Right atrium auricular region (tissue), 2 donors: ENCODE measurements around the gene SCPEP1. TPM values are rescaled to one million over a fixed set of nuclear protein-coding genes. Genes with fewer than 3 reads are reported as not detected.

Experiments
- DNase-seq: peaks from one replicate; pipeline ENCODE4 v3.0.0-alpha.2; 2019; ENCODE audit warnings: low spot score
- H3K27ac ChIP-seq, 2 donors: fragments of 200-600 bp; sonication (generic); 1 replicate in 1 of 2; 2 replicates in 1 of 2; pipeline ENCODE4 v1.5.1; 2016 to 2019
- H3K27me3 ChIP-seq, 2 donors: fragments of 200-600 bp; sonication (generic); one replicate each; pipeline versions ENCODE4 v1.5.1 to v1.6.0; 2017 to 2019
- H3K36me3 ChIP-seq: fragments of 200-600 bp; sonication (generic); one replicate; pipeline ENCODE4 v1.5.1; 2016
- H3K4me1 ChIP-seq, 2 donors: fragments of 200-600 bp; sonication (generic); one replicate each; pipeline versions ENCODE4 v1.5.1 to v1.6.0; 2017 to 2019
- H3K4me3 ChIP-seq, 2 donors: fragments of 200-600 bp; sonication (generic); 1 replicate in 1 of 2; 2 replicates in 1 of 2; pipeline ENCODE4 v1.5.1; 2017 to 2019; ENCODE audit warnings: mild to moderate bottlenecking in 1 of 2, moderate library complexity in 1 of 2
- H3K9me3 ChIP-seq, 2 donors: fragments of 200-600 bp; sonication (generic); one replicate each; pipeline ENCODE4 v1.5.1; 2019
- CTCF ChIP-seq, 2 donors: fragments of 200-600 bp; sonication (generic); IDR thresholded peaks; one replicate each; pipeline ENCODE4 v1.5.1; 2019; ENCODE audit warnings: antibody characterized with exemption in 2 of 2
- total RNA-seq, 2 donors: library from RNA; depleted of rRNA; stranded (reverse); fragments of >200 nt; gene quantifications; one replicate each; pipeline ENCODE4 v1.1.0, GENCODE V29; 2016

The SCPEP1 gene
- total RNA-seq, 2 donors from 2014 or later = 42.3 to 54.2 TPM

- no peaks in the 10 kb centered on the region for H3K27me3 ChIP-seq
- no peaks in the 10 kb centered on the region for H3K36me3 ChIP-seq
- peak overlapping the region in 1 of 2 donors; percentile 35 for H3K27ac ChIP-seq
- peak overlapping the region in 1 of 2 donors; percentile 38 for H3K4me3 ChIP-seq
- DNase-seq = no peak
- H3K4me1 ChIP-seq = peaks cover 0 to 25% of the 10 kb centered on the region in 2 donors
- no peaks in the 10 kb centered on the region for H3K9me3 ChIP-seq
- TF ChIP-seq CTCF (IDR thresholded peaks at IDR 0.05) = no peak
Measured at GRCh38 chr17:57046749-57047148, 68.8 kb downstream of the SCPEP1 start.

GRCh38 chr17:57048096-57048495 lies 70.2 kb downstream of the SCPEP1 start:
- Histone ChIP-seq H3K9me3 (no peaks in the 10 kb centered on the region), H3K27me3 (no peaks in the 10 kb centered on the region), H3K27ac (no peak overlapping the region), H3K4me3 (no peak overlapping the region), H3K4me1 (peaks cover 0 to 30% of the 10 kb centered on the region in 2 donors), H3K36me3 (no peaks in the 10 kb centered on the region)
- TF ChIP-seq CTCF (IDR thresholded peaks at IDR 0.05) = no peak
- no peak for DNase-seq

GRCh38 chr17:57050306-57050705 lies 72.4 kb downstream of the SCPEP1 start:
- Histone ChIP-seq H3K27me3 (no peaks in the 10 kb centered on the region), H3K4me1 (peaks cover 0 to 35% of the 10 kb centered on the region in 2 donors), H3K27ac (peak overlapping the region; percentile 59 to 79), H3K9me3 (no peaks in the 10 kb centered on the region), H3K36me3 (no peaks in the 10 kb centered on the region), H3K4me3 (no peak overlapping the region)
- no peak for DNase-seq
- TF ChIP-seq CTCF (IDR thresholded peaks at IDR 0.05) = no peak

GRCh38 chr17:57051886-57052361 lies 74.0 kb downstream of the SCPEP1 start:
- DNase-seq = no peak
- Histone ChIP-seq H3K27ac (peak overlapping the region; percentile 59 to 79), H3K9me3 (no peaks in the 10 kb centered on the region), H3K4me1 (peaks cover 0 to 23% of the 10 kb centered on the region in 2 donors), H3K4me3 (no peak overlapping the region), H3K36me3 (no peaks in the 10 kb centered on the region), H3K27me3 (no peaks in the 10 kb centered on the region)
- TF ChIP-seq CTCF (IDR thresholded peaks at IDR 0.05) = no peak

Other genes with a start within 250 kb of the SCPEP1 start
- under 1 TPM in 1 of 2 donors, not detected in 1; 0.51 TPM for gene C17orf67, start 144.2 kb upstream of the SCPEP1 start, total RNA-seq
- gene DGKE, start 144.0 kb upstream of the SCPEP1 start, total RNA-seq = 1 to 10 TPM; 3.4 to 3.7 TPM
- gene TRIM25, start 64.1 kb upstream of the SCPEP1 start, total RNA-seq = 10 to 100 TPM in 1 of 2 donors, 1 to 10 TPM in 1; 7.5 to 17.6 TPM
- 1 to 10 TPM; 7.3 to 7.9 TPM for gene COIL, start 17.1 kb upstream of the SCPEP1 start, total RNA-seq
- 100 to 1,000 TPM in 1 of 2 donors, 10 to 100 TPM in 1; 90.4 to 139 TPM for gene AKAP1, start 107.1 kb downstream of the SCPEP1 start, total RNA-seq